ENCODE measurements around the gene CCDC194. TPM values are rescaled to one million over a fixed set of nuclear protein-coding genes. Genes with fewer than 3 reads are reported as not detected.

The CCDC194 gene
- total and polyA plus RNA-seq, 2 of the 13 experiments (the other 11 are each of a cell fraction or from before 2014, with no cell fraction given) = 0.13 to 0.21 TPM

DNA sequence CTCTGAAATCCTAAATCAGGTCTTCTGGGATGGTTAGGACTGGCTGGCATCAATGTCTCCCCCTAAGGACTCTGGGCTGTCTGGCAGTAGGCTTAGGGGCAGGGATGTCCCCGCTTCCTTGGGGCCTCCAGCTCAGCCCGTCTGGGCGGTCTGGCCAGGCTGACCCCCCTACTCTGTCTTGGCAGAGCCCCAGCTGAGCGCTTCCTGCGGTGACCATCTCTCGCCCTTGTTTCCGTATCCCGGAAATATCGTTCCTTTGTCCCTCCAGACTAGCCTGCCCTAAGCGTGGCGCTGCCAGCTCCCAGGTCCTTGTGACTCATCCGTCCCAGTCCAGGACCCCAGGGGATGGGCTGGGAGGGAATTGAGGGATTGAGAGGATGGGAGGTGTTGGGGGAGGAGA lies 45.3 kb downstream of the CCDC194 start (continued):
- TF ChIP-seq, protein P1, sequence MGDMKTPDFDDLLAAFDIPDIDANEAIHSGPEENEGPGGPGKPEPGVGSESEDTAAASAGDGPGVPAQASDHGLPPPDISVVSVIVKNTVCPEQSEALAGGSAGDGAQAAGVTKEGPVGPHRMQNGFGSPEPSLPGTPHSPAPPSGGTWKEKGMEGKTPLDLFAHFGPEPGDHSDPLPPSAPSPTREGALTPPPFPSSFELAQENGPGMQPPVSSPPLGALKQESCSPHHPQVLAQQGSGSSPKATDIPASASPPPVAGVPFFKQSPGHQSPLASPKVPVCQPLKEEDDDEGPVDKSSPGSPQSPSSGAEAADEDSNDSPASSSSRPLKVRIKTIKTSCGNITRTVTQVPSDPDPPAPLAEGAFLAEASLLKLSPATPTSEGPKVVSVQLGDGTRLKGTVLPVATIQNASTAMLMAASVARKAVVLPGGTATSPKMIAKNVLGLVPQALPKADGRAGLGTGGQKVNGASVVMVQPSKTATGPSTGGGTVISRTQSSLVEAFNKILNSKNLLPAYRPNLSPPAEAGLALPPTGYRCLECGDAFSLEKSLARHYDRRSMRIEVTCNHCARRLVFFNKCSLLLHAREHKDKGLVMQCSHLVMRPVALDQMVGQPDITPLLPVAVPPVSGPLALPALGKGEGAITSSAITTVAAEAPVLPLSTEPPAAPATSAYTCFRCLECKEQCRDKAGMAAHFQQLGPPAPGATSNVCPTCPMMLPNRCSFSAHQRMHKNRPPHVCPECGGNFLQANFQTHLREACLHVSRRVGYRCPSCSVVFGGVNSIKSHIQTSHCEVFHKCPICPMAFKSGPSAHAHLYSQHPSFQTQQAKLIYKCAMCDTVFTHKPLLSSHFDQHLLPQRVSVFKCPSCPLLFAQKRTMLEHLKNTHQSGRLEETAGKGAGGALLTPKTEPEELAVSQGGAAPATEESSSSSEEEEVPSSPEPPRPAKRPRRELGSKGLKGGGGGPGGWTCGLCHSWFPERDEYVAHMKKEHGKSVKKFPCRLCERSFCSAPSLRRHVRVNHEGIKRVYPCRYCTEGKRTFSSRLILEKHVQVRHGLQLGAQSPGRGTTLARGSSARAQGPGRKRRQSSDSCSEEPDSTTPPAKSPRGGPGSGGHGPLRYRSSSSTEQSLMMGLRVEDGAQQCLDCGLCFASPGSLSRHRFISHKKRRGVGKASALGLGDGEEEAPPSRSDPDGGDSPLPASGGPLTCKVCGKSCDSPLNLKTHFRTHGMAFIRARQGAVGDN (CRISPR knock-in tag; IDR thresholded peaks at IDR 0.05) = peak; percentile 32
- no peak for TF ChIP-seq TBP (CRISPR knock-in tag; IDR thresholded peaks at IDR 0.05)

DNA sequence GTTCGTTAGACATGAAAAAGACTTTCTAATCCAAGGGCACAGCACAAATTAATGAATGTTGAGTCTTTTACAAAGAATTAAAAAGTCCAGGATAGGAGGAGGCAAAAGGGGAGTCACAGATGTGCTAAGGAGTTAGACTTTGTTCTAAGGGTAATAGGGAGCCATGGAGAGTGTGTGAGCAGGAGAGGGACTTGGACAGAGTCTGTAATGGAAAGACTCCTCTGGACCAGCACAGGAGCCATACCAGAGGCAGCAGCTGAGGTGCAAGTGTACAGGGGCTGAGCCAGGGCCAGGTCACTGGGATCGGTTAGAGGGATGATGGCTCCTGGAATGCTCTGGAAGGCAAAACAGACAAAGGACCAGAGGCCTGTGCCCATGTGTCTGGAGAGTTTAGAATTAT lies 46.1 kb downstream of the CCDC194 start:
- H4K20me1 ChIP-seq (ENCODE audit: insufficient read depth, low read length) = no peaks in the 10 kb centered on the region
- H3K27me3 ChIP-seq (ENCODE audit: control insufficient read depth in 1 of 2, insufficient read depth in 2 of 2, low read length in 2 of 2) = peaks cover 1 to 22% of the 10 kb centered on the region in 2 experiments; a peak in 3 of 5 replicates
- DNase-seq (ENCODE audit: low spot score) (no peak), ATAC-seq (no peak), FAIRE-seq (no peak)
- H3K9me3 ChIP-seq (ENCODE audit: low read length) = no peaks in the 10 kb centered on the region
- 9% methylated on average over 2 of the region's 2 CpGs for WGBS (ENCODE audit: low lambda C conversion rate)
- ChIA-PET CTCF (ENCODE audit: low intra/inter-chr PET ratio, low total read pairs) (interaction anchor here (4.2 kb wide), 1 partner anchor 38 kb away, joined by 49 read pairs; no protein-coding TSS in a partner anchor), POLR2A (interaction anchor here (1.6 kb wide), 1 partner anchor 10 kb away, joined by 5 read pairs; the partner anchor contains the start of gene GTPBP3)
- no peaks in the 10 kb centered on the region for H3K79me2 ChIP-seq (ENCODE audit: insufficient read depth, low read length)
- no peak overlapping the region for H3K9ac ChIP-seq (ENCODE audit: insufficient read depth, low read depth, low read length)
- H3K36me3 ChIP-seq (replicated peaks in 1 of 2; ENCODE audit: control insufficient read depth in 1 of 2, insufficient read depth in 2 of 2, low read length in 2 of 2) = no peaks in the 10 kb centered on the region
- in situ Hi-C loops (cut with HindIII; ENCODE audit: extremely low pct_ligation_motif_present, low pct_unique_long_range_greater_than_20kb) = loop anchor here (5.0 kb wide), 1 partner anchor 39 kb away; no protein-coding TSS in a partner anchor
- no TSS peak for BruUV-seq (replicated peaks)
- H3K4me3 ChIP-seq (replicated peaks in 1 of 3; ENCODE audit: insufficient read depth in 1 of 3, low read depth in 2 of 3, low read length in 3 of 3) = no peak overlapping the region
- no peak overlapping the region for H3K4me2 ChIP-seq (ENCODE audit: low read depth, low read length)
- intact Hi-C loops (cut with micrococcal nuclease; ENCODE audit: unreplicated experiment) = loop anchor here (10.0 kb wide), 1 partner anchor 117 kb away; the partner anchor contains the start of gene NXNL1
- TF ChIP-seq, protein P2, sequence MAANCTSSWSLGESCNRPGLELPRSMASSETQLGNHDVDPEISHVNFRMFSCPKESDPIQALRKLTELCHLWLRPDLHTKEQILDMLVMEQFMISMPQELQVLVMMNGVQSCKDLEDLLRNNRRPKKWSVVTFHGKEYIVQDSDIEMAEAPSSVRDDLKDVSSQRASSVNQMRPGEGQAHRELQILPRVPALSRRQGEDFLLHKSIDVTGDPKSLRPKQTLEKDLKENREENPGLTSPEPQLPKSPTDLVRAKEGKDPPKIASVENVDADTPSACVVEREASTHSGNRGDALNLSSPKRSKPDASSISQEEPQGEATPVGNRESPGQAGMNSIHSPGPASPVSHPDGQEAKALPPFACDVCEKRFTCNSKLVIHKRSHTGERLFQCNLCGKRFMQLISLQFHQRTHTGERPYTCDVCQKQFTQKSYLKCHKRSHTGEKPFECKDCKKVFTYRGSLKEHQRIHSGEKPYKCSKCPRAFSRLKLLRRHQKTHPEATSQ (CRISPR knock-in tag; IDR thresholded peaks at IDR 0.05; ENCODE audit: borderline replicate concordance) = no peak
- TF ChIP-seq ZNF678 (CRISPR knock-in tag; IDR thresholded peaks at IDR 0.05) (no peak), ZNF10 (CRISPR knock-in tag; IDR thresholded peaks at IDR 0.05; ENCODE audit: borderline replicate concordance, low read depth) (no peak), ZNF136 (CRISPR knock-in tag; IDR thresholded peaks at IDR 0.05; ENCODE audit: low read depth) (no peak), ZSCAN22 (CRISPR knock-in tag; IDR thresholded peaks at IDR 0.05) (no peak), SIX4 (CRISPR knock-in tag; IDR thresholded peaks at IDR 0.05) (no peak)
- no peak overlapping the region for H3K27ac ChIP-seq (ENCODE audit: extremely low read length, insufficient read depth, low read length)
- H2AFZ ChIP-seq (ENCODE audit: low read length) = no peak overlapping the region
- peaks cover 19% of the 10 kb centered on the region; the same call in 1 of the 2 replicates for H3K4me1 ChIP-seq (ENCODE audit: insufficient read depth, low read length)
